HepG2 (cell line): Measurements from ENCODE around the gene PIK3CB. TPM values are rescaled to one million over a fixed set of nuclear protein-coding genes. Genes with fewer than 3 reads are reported as not detected.

Experiments used
- CSRNP1 ChIP-seq: sonication (generic); formaldehyde crosslinking; IDR thresholded peaks from 2 replicates; pipeline ENCODE4 v1.8.1; 2023; ENCODE audit warnings: mild to moderate bottlenecking, missing genetic modification reagents
- ERF ChIP-seq: IDR thresholded peaks from 2 replicates; pipeline ENCODE4 v1.6.1; 2018; ENCODE audit warnings: missing biosample characterization, missing genetic modification reagents
- FIP1L1 ChIP-seq: fragments of 200-400 bp; formaldehyde crosslinking; IDR thresholded peaks from 2 replicates; pipeline ENCODE4 v1.6.1; 2018; ENCODE audit warnings: low read depth, mild to moderate bottlenecking, low read length, moderate library complexity, borderline replicate concordance; ENCODE audit not compliant: insufficient read depth
- HCFC1 ChIP-seq: fragments of 150-350 bp; IDR thresholded peaks from 2 replicates; pipeline ENCODE4 v1.6.1; 2014; ENCODE audit warnings: low read depth, low read length
- HDAC1 ChIP-seq: sonication (generic); formaldehyde crosslinking; IDR thresholded peaks from 2 replicates; pipeline ENCODE4 v1.5.1; 2020; ENCODE audit warnings: mild to moderate bottlenecking, missing genetic modification reagents
- HIVEP1 ChIP-seq: sonication (generic); formaldehyde crosslinking; IDR thresholded peaks from 2 replicates; pipeline ENCODE4 v1.4.0; 2020; ENCODE audit warnings: mild to moderate bottlenecking, missing genetic modification reagents
- IRF9 ChIP-seq: sonication (generic); formaldehyde crosslinking; IDR thresholded peaks from 2 replicates; pipeline ENCODE4 v1.8.0; 2022; ENCODE audit warnings: missing genetic modification reagents, mild to moderate bottlenecking, borderline replicate concordance
- PLSCR1 ChIP-seq: sonication (generic); formaldehyde crosslinking; IDR thresholded peaks from 2 replicates; pipeline ENCODE4 v1.5.0; 2020; ENCODE audit warnings: missing genetic modification reagents, mild to moderate bottlenecking, borderline replicate concordance
- RELA ChIP-seq: sonication (generic); formaldehyde crosslinking; IDR thresholded peaks from 2 replicates; pipeline ENCODE4 v1.4.0; 2020; ENCODE audit warnings: missing genetic modification reagents
- SCMH1 ChIP-seq: sonication (generic); formaldehyde crosslinking; IDR thresholded peaks from 2 replicates; pipeline ENCODE4 v1.9.0; 2021; ENCODE audit warnings: missing genetic modification reagents, mild to moderate bottlenecking, borderline replicate concordance
- UBTF ChIP-seq: sonication (generic); formaldehyde crosslinking; IDR thresholded peaks from 2 replicates; pipeline ENCODE4 v1.4.0; 2020; ENCODE audit warnings: mild to moderate bottlenecking, missing genetic modification reagents
- ZBTB46 ChIP-seq: sonication (generic); formaldehyde crosslinking; IDR thresholded peaks from 2 replicates; pipeline ENCODE4 v1.4.0; 2020; ENCODE audit warnings: mild to moderate bottlenecking, missing genetic modification reagents, borderline replicate concordance
- ZNF274 ChIP-seq: sonication (generic); formaldehyde crosslinking; IDR thresholded peaks from 2 replicates; pipeline ENCODE4 v1.5.1; 2020; ENCODE audit warnings: mild to moderate bottlenecking, missing genetic modification reagents
- ZNF280D ChIP-seq: sonication (generic); formaldehyde crosslinking; IDR thresholded peaks from 2 replicates; pipeline ENCODE4 v1.5.1; 2020; ENCODE audit warnings: mild to moderate bottlenecking, missing genetic modification reagents
- ZNF292 ChIP-seq: sonication (generic); formaldehyde crosslinking; IDR thresholded peaks from 2 replicates; pipeline ENCODE4 v1.8.1; 2022; ENCODE audit warnings: mild to moderate bottlenecking, low read depth, missing genetic modification reagents, borderline replicate concordance
- ZNF337 ChIP-seq: sonication (generic); formaldehyde crosslinking; IDR thresholded peaks from 2 replicates; pipeline ENCODE4 v1.5.1; 2020; ENCODE audit warnings: missing genetic modification reagents, low read depth, mild to moderate bottlenecking, borderline replicate concordance
- polyA plus RNA-seq, 8 experiments: library from polyadenylated mRNA; depleted of rRNA in 3 of 8; stranded (reverse) in 7 of 8; unstranded in 1 of 8; fragments of >200 nt; fragmentation: Illumina TruSeq in 4 of 8; extraction: Trizol in 4 of 8; gene quantifications; 2 replicates each; pipeline versions ENCODE4 v1.2.1 to v1.2.3, GENCODE V29; 2011 to 2016; ENCODE audit warnings: low read depth in 4 of 8, missing spikeins in 1 of 8, mixed read lengths in 1 of 8; ENCODE audit not compliant: insufficient read depth in 1 of 8
- total RNA-seq, 5 experiments: library from RNA; depleted of rRNA; stranded (reverse); fragments of >200 nt; fragmentation: Illumina TruSeq; extraction: Trizol; gene quantifications; 2 replicates each; pipeline ENCODE4 v1.2.3, GENCODE V29; 2016; ENCODE audit warnings: low read depth in 1 of 5

PIK3CB gene
- total and polyA plus RNA-seq, 2 of the 13 experiments (the other 11 are each of a cell fraction or from before 2014, with no cell fraction given), result 6.6 to 18.7 TPM

GRCh38 chr3:138834596-138835396 lies at the start of gene PIK3CB (continued):
- TF ChIP-seq ZNF280D (CRISPR knock-in tag) (no peak), ZNF337 (CRISPR knock-in tag) (no peak), PLSCR1 (CRISPR knock-in tag) (no peak), CSRNP1 (CRISPR knock-in tag) (no peak), ERF (CRISPR knock-in tag) (no peak), HDAC1 (0 out of 2 replicates have a peak, but pooled peaks have one; percentile 26), RELA (CRISPR knock-in tag) (no peak), IRF9 (CRISPR knock-in tag) (0 out of 2 replicates have a peak, but pooled peaks have one; percentile 45), UBTF (CRISPR knock-in tag) (no peak; the same call in none of the 2 replicates), HCFC1 (0 out of 2 replicates have a peak, but pooled peaks have one; percentile 2), ZNF274 (CRISPR knock-in tag) (0 out of 2 replicates have a peak, but pooled peaks have one; percentile 0), ZBTB46 (CRISPR knock-in tag) (no peak), HIVEP1 (CRISPR knock-in tag) (no peak), FIP1L1 (no peak), ZNF292 (peak; percentile 34; the same call in 1 of the 2 replicates), SCMH1 (CRISPR knock-in tag) (no peak)
